GM10248 (cell line): Measurements from ENCODE around the gene RUNX1.

Source experiments
- CTCF ChIA-PET: fragments of 300-600 bp; sonication (Branson Sonifier 250); formaldehyde crosslinking; extraction: SDS; loops from one replicate; lab custom pipeline; 2021; ENCODE audit warnings: antibody characterized with exemption; lab: Yijun Ruan, JAX
- POLR2A ChIA-PET: fragments of 350-650 bp; sonication (Branson Sonifier 250); formaldehyde crosslinking; extraction: SDS; loops from one replicate; lab custom pipeline; 2020; ENCODE audit warnings: antibody characterized with exemption; lab: Yijun Ruan, JAX
- DNase-seq: peaks from one replicate; pipeline ENCODE4 v3.0.0; 2012; ENCODE audit errors: extremely low spot score
- CTCF ChIP-seq: IDR thresholded peaks from 2 replicates; pipeline ENCODE4 v1.5.1; 2012; ENCODE audit warnings: mild to moderate bottlenecking, low read depth; ENCODE audit errors: extremely low read depth, missing control alignments, control extremely low read depth

Gene RUNX1

GRCh38 chr21:34892209-34892608 lies 156.9 kb downstream of the RUNX1 start:
- no peak for TF ChIP-seq CTCF
- CTCF ChIA-PET: interaction anchor here (1.0 to 2.1 kb wide), 4 partner anchors 10 to 509 kb away, joined by 3 to 9 read pairs (median 4); no protein-coding TSS in a partner anchor
- DNase-seq: no peak
- POLR2A ChIA-PET: no interaction called here

GRCh38 chr21:34891613-34891943 lies 157.5 kb downstream of the RUNX1 start:
- no peak for TF ChIP-seq CTCF
- ChIA-PET POLR2A (no interaction called here), CTCF (interaction anchor here (2.3 kb wide), 1 partner anchor 98 kb away, joined by 7 read pairs; no protein-coding TSS in a partner anchor)
- DNase-seq: no peak

GRCh38 chr21:34890724-34891612 lies 158.1 kb downstream of the RUNX1 start:
- POLR2A ChIA-PET: no interaction called here
- no peak for DNase-seq
- TF ChIP-seq CTCF: no peak
- CTCF ChIA-PET: interaction anchor here (0.7 to 2.3 kb wide), 15 partner anchors 9 to 509 kb away, joined by 3 to 29 read pairs (median 6); no protein-coding TSS in a partner anchor

- no peak for DNase-seq
- POLR2A ChIA-PET: no interaction called here
- no peak for TF ChIP-seq CTCF
- CTCF ChIA-PET: interaction anchor here (0.7 to 4.2 kb wide), 30 partner anchors 9 to 951 kb away, joined by 3 to 29 read pairs (median 4); no protein-coding TSS in a partner anchor
Observed at GRCh38 chr21:34890470-34890723, 158.7 kb downstream of the RUNX1 start.

GRCh38 chr21:34889676-34890469 lies 159.2 kb downstream of the RUNX1 start:
- peak; percentile 88 for TF ChIP-seq CTCF
- ChIA-PET CTCF (interaction anchor here (0.6 to 4.2 kb wide), 44 partner anchors 10 to 1140 kb away, joined by 3 to 29 read pairs (median 4); no protein-coding TSS in a partner anchor), POLR2A (no interaction called here)
- peak; percentile 88 for DNase-seq

- ChIA-PET CTCF (interaction anchor here (0.6 to 4.2 kb wide), 44 partner anchors 9 to 1141 kb away, joined by 3 to 29 read pairs (median 4); no protein-coding TSS in a partner anchor), POLR2A (no interaction called here)
- no peak for TF ChIP-seq CTCF
- peak; percentile 48 for DNase-seq
Observed at GRCh38 chr21:34889320-34889675, 159.8 kb downstream of the RUNX1 start.
